Vagina (tissue), 2 donors: Measurements from ENCODE around the gene TAOK3. TPM values are rescaled to one million over a fixed set of nuclear protein-coding genes. Genes with fewer than 3 reads are reported as not detected.

Source experiments
- DNase-seq, 2 donors: peaks; one replicate each; pipeline ENCODE4 v3.0.0-alpha.2; 2017; ENCODE audit errors: extremely low spot score in 2 of 2
- H3K27ac ChIP-seq: fragments of 200-600 bp; sonication (generic); one replicate; pipeline ENCODE4 v1.5.1; 2019
- H3K27me3 ChIP-seq: fragments of 200-600 bp; sonication (generic); one replicate; pipeline ENCODE4 v1.5.1; 2019
- H3K36me3 ChIP-seq, 2 donors: fragments of 200-600 bp; sonication (generic); one replicate each; pipeline ENCODE4 v1.5.1; 2017 to 2019
- H3K4me1 ChIP-seq: fragments of 200-600 bp; sonication (generic); one replicate; pipeline ENCODE4 v1.5.1; 2019
- H3K4me3 ChIP-seq, 2 donors: fragments of 200-600 bp; sonication (generic); 1 replicate in 1 of 2; 2 replicates in 1 of 2; pipeline ENCODE4 v1.5.1; 2016 to 2019
- H3K9me3 ChIP-seq: fragments of 200-600 bp; sonication (generic); one replicate; pipeline ENCODE4 v1.5.1; 2019
- CTCF ChIP-seq, 3 experiments: fragments of 450-650 bp in 2 of 3; fragments of 200-600 bp in 1 of 3; sonication (generic) in 1 of 3; IDR thresholded peaks; one replicate each; pipeline ENCODE4 v1.5.1; 2017 to 2019; ENCODE audit warnings: antibody characterized with exemption in 3 of 3, mild to moderate bottlenecking in 2 of 3, moderate library complexity in 2 of 3
- POLR2A ChIP-seq, 2 donors: fragments of 450-650 bp; IDR thresholded peaks; one replicate each; pipeline ENCODE4 v1.6.1; 2017; ENCODE audit warnings: antibody characterized with exemption in 2 of 2, mild to moderate bottlenecking in 2 of 2, moderate library complexity in 2 of 2
- POLR2AphosphoS5 ChIP-seq, 2 donors: sonication (generic); formaldehyde crosslinking; IDR thresholded peaks; one replicate each; pipeline ENCODE4 v1.9.0; 2017; ENCODE audit warnings: antibody characterized with exemption in 2 of 2, mild to moderate bottlenecking in 2 of 2, low read depth in 1 of 2; ENCODE audit not compliant: insufficient read depth in 1 of 2
- intact Hi-C: fragments of 100-400 bp; cut with DNase I; formaldehyde crosslinking; loops from one replicate; pipeline ENCODE4 v1.15.1; 2023
- total RNA-seq: library from RNA; depleted of rRNA; stranded (reverse); fragments of >200 nt; gene quantifications from one replicate; pipeline ENCODE4 v1.2.3, GENCODE V29; 2016

The TAOK3 gene
- total RNA-seq, 1 donor from 2014 or later = 41.0 TPM

- no peaks in the 10 kb centered on the region for H3K36me3 ChIP-seq
- DNase-seq = no peak
- no peak for TF ChIP-seq CTCF (IDR thresholded peaks at IDR 0.05)
- intact Hi-C loops = no loop called here
- no peak overlapping the region for H3K4me3 ChIP-seq
- no peaks in the 10 kb centered on the region for H3K9me3 ChIP-seq
- H3K4me1 ChIP-seq = peaks cover 26% of the 10 kb centered on the region
- no peaks in the 10 kb centered on the region for H3K27me3 ChIP-seq
- no peak overlapping the region for H3K27ac ChIP-seq
Observed at GRCh38 chr12:118368821-118369220, 3.9 kb downstream of the TAOK3 start.

GRCh38 chr12:118361889-118362288 lies 10.8 kb downstream of the TAOK3 start:
- H3K27me3 ChIP-seq = no peaks in the 10 kb centered on the region
- H3K36me3 ChIP-seq = no peaks in the 10 kb centered on the region
- DNase-seq = no peak
- intact Hi-C loops = no loop called here
- H3K4me3 ChIP-seq = no peak overlapping the region
- no peaks in the 10 kb centered on the region for H3K9me3 ChIP-seq
- H3K27ac ChIP-seq = no peak overlapping the region
- TF ChIP-seq CTCF (IDR thresholded peaks at IDR 0.05) = no peak
- TF ChIP-seq POLR2AphosphoS5 (IDR thresholded peaks at IDR 0.05; ENCODE audit: insufficient read depth in 1 of 2, low read depth in 1 of 2) = no peak
- TF ChIP-seq POLR2A (IDR thresholded peaks at IDR 0.05) = no peak
- peaks cover 17% of the 10 kb centered on the region for H3K4me1 ChIP-seq

GRCh38 chr12:118361092-118361404 lies 11.7 kb downstream of the TAOK3 start:
- H3K36me3 ChIP-seq = no peaks in the 10 kb centered on the region
- intact Hi-C loops = no loop called here
- H3K4me3 ChIP-seq = no peak overlapping the region
- H3K9me3 ChIP-seq = no peaks in the 10 kb centered on the region
- DNase-seq = no peak
- TF ChIP-seq CTCF (IDR thresholded peaks at IDR 0.05) = no peak
- H3K27ac ChIP-seq = no peak overlapping the region
- H3K27me3 ChIP-seq = no peaks in the 10 kb centered on the region
- peaks cover 24% of the 10 kb centered on the region for H3K4me1 ChIP-seq

GRCh38 chr12:118359541-118359915 lies 13.2 kb downstream of the TAOK3 start:
- Histone ChIP-seq H3K4me1 (peaks cover 24% of the 10 kb centered on the region), H3K9me3 (no peaks in the 10 kb centered on the region), H3K36me3 (no peaks in the 10 kb centered on the region), H3K27ac (peak overlapping the region; percentile 15), H3K27me3 (no peaks in the 10 kb centered on the region), H3K4me3 (no peak overlapping the region)
- TF ChIP-seq POLR2A (IDR thresholded peaks at IDR 0.05) (no peak), POLR2AphosphoS5 (IDR thresholded peaks at IDR 0.05; ENCODE audit: insufficient read depth in 1 of 2, low read depth in 1 of 2) (no peak), CTCF (IDR thresholded peaks at IDR 0.05) (no peak)
- DNase-seq = no peak
- intact Hi-C loops = no loop called here

GRCh38 chr12:118358612-118359540 lies 13.8 kb downstream of the TAOK3 start:
- Histone ChIP-seq H3K9me3 (no peaks in the 10 kb centered on the region), H3K4me3 (no peak overlapping the region), H3K27ac (peak overlapping the region; percentile 15), H3K27me3 (no peaks in the 10 kb centered on the region), H3K4me1 (peaks cover 24% of the 10 kb centered on the region), H3K36me3 (no peaks in the 10 kb centered on the region)
- no peak for DNase-seq
- intact Hi-C loops = no loop called here
- no peak for TF ChIP-seq POLR2A (IDR thresholded peaks at IDR 0.05)
- TF ChIP-seq POLR2AphosphoS5 (IDR thresholded peaks at IDR 0.05; ENCODE audit: insufficient read depth in 1 of 2, low read depth in 1 of 2) = no peak
- TF ChIP-seq CTCF (IDR thresholded peaks at IDR 0.05) = no peak
